Naive thymus-derived CD8-positive, alpha-beta T cell (primary cell): ENCODE results near the gene CENPC. TPM values are rescaled to one million over a fixed set of nuclear protein-coding genes. Genes with fewer than 3 reads are reported as not detected.
"Not testable (repeated sequence)": the region's sequence is repeated elsewhere in the genome, so short reads cannot be mapped to it uniquely, and the experiment has no call there.

Experiments
- ATAC-seq, 2 donors: fragments of 150-1000 bp; cut with Tn5 transposase in 1 of 2; sonication (Bioruptor Pico), chemical (Tn5 transposase) in 1 of 2; 1 replicate in 1 of 2; 2 replicates in 1 of 2; pipeline ENCODE4 v1.10.0; 2021; ENCODE audit warnings: mild to moderate bottlenecking in 2 of 2, moderate library complexity in 2 of 2
- POLR2A ChIA-PET: fragments of 350-600 bp; sonication (Branson Sonifier 250); formaldehyde crosslinking; loops from one replicate; lab custom pipeline; 2021; ENCODE audit warnings: antibody characterized with exemption; lab: Charles Lee
- DNase-seq, 10 donors: peaks; one replicate each; pipeline versions ENCODE4 v3.0.0 to v3.0.0-alpha.2; 2020 to 2022
- H3K27ac Mint-ChIP-seq, 10 donors: one replicate each; pipeline ENCODE4 v1.8.0; 2020 to 2022; ENCODE audit warnings: mild to moderate bottlenecking in 10 of 10, mixed read lengths in 10 of 10, moderate library complexity in 4 of 10, inconsistent platforms in 1 of 10
- H3K27me3 Mint-ChIP-seq, 5 donors: one replicate each; pipeline ENCODE4 v1.8.0; 2021 to 2022; ENCODE audit warnings: mixed read lengths in 5 of 5
- H3K36me3 Mint-ChIP-seq, 3 donors: one replicate each; pipeline ENCODE4 v1.8.0; 2020 to 2022; ENCODE audit warnings: mixed read lengths in 3 of 3, mild to moderate bottlenecking in 2 of 3, inconsistent platforms in 1 of 3
- H3K4me1 Mint-ChIP-seq, 4 donors: one replicate each; pipeline ENCODE4 v1.8.0; 2021 to 2022; ENCODE audit warnings: mixed read lengths in 4 of 4
- H3K4me3 Mint-ChIP-seq, 10 donors: one replicate each; pipeline ENCODE4 v1.8.0; 2020 to 2022; ENCODE audit warnings: mild to moderate bottlenecking in 10 of 10, mixed read lengths in 10 of 10, moderate library complexity in 6 of 10, inconsistent platforms in 1 of 10
- H3K9me3 Mint-ChIP-seq, 9 donors: one replicate each; pipeline ENCODE4 v1.8.0; 2020 to 2022; ENCODE audit warnings: mixed read lengths in 9 of 9, mild to moderate bottlenecking in 3 of 9, inconsistent platforms in 1 of 9, moderate library complexity in 1 of 9
- polyA plus RNA-seq, 3 donors: library from polyadenylated mRNA; unstranded; fragments of 300-500 nt; fragmentation: Illumina TruSeq; gene quantifications; one replicate each; pipeline ENCODE4 v1.2.3, GENCODE V29; 2021
- total RNA-seq, 8 experiments: library from RNA in 2 of 8; stranded (reverse) in 2 of 8; gene quantifications; one replicate each; pipeline ENCODE4 v1.2.3 and lab custom pipeline; 2021 to 2026

CENPC gene
- total and polyA plus RNA-seq, 5 experiments from 2014 or later, result 16.1 to 65.0 (median 19.7) TPM

DNA sequence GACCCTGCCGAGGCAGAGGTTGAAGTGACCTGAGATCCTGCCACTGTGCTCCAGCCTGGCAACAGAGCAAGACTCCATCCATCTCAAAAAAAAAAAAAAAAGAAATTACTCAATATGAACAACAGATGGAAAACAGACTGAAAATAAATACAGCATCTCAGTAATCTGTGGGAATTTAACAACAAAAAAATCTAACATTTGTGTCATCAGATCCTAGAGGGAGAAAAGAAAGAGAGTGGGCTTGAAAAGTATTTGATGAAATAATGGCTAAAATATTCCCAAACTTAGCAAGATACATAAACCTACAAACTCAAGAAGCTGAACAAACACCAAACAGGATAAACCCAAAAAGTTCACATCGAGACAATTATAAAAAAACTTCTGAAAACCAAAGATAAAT lies 84.7 kb downstream of the CENPC start:
- DNase-seq (no peak), ATAC-seq (no peak)
- peaks cover 23 to 47% (median 38%) of the 10 kb centered on the region in 3 donors for H3K36me3 Mint-ChIP-seq
- no peak overlapping the region for H3K27ac Mint-ChIP-seq
- POLR2A ChIA-PET, result no interaction called here
- H3K9me3 Mint-ChIP-seq, result peaks cover 0 to 3% (median 0%) of the 10 kb centered on the region in 9 donors
- H3K27me3 Mint-ChIP-seq, result no peaks in the 10 kb centered on the region
- H3K4me1 Mint-ChIP-seq, result peaks cover 0 to 8% (median 1%) of the 10 kb centered on the region in 4 donors
- no peak overlapping the region for H3K4me3 Mint-ChIP-seq

GRCh38 chr4:67459164-67459563 lies 86.1 kb downstream of the CENPC start:
- Mint-ChIP-seq H3K4me1 (peaks cover 0 to 5% (median 1%) of the 10 kb centered on the region in 4 donors), H3K27me3 (no peaks in the 10 kb centered on the region), H3K4me3 (no peak overlapping the region), H3K27ac (peak overlapping the region in 1 of 10 donors; percentile 27), H3K36me3 (peaks cover 28 to 52% (median 44%) of the 10 kb centered on the region in 3 donors), H3K9me3 (peaks cover 0 to 3% (median 0%) of the 10 kb centered on the region in 9 donors)
- POLR2A ChIA-PET, result no interaction called here
- DNase-seq (no peak), ATAC-seq (no peak)

DNA sequence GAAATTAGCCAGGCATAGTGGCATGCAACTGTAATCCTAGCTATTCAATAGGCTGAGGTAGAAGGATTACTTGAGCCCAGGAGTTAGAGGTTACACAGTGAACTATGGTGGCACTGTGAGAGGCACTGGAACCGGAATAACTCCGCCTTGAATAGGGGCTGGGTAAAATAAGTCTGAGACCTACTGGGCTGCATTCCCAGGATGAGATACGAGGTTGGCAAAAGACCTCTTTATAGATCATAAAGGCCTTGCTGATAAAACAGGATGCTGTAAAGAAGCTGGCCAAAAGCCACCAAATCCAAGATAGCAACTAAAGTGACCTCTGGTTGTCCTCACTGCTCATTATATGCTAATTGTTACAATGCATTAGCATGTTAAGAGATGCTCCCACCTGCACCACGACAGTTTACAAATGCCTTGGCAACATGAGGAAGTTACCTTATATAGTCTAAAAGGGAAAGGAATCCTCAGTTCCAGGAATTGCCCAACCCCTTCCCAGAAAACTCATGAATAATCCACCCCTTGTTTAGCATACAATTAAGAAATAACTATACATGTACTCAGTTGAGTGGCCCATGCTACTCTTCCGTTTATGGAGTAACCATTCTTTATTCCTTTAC lies 88.6 kb downstream of the CENPC start:
- peak overlapping the region in 1 of 10 donors; percentile 39 for H3K27ac Mint-ChIP-seq
- no peak overlapping the region for H3K4me3 Mint-ChIP-seq
- DNase-seq, result no peak
- no peaks in the 10 kb centered on the region for H3K27me3 Mint-ChIP-seq
- POLR2A ChIA-PET, result no interaction called here
- H3K4me1 Mint-ChIP-seq, result peaks cover 0 to 5% (median 0%) of the 10 kb centered on the region in 4 donors
- H3K9me3 Mint-ChIP-seq, result peaks cover 0 to 5% (median 0%) of the 10 kb centered on the region in 9 donors
- H3K36me3 Mint-ChIP-seq, result peaks cover 28 to 65% (median 64%) of the 10 kb centered on the region in 3 donors
- ATAC-seq, result no peak

- H3K27me3 Mint-ChIP-seq, H3K4me3 Mint-ChIP-seq, ATAC-seq, POLR2A ChIA-PET, H3K4me1 Mint-ChIP-seq, DNase-seq: not testable (repeated sequence)
- H3K27ac Mint-ChIP-seq, result peak overlapping the region in 2 of 10 donors; percentile 9 to 48
- H3K36me3 Mint-ChIP-seq, result peaks cover 27 to 65% (median 60%) of the 10 kb centered on the region in 3 donors
- peaks cover 0 to 12% (median 6%) of the 10 kb centered on the region in 9 donors for H3K9me3 Mint-ChIP-seq
Observed at GRCh38 chr4:67452846-67453205, 92.5 kb downstream of the CENPC start.

DNA sequence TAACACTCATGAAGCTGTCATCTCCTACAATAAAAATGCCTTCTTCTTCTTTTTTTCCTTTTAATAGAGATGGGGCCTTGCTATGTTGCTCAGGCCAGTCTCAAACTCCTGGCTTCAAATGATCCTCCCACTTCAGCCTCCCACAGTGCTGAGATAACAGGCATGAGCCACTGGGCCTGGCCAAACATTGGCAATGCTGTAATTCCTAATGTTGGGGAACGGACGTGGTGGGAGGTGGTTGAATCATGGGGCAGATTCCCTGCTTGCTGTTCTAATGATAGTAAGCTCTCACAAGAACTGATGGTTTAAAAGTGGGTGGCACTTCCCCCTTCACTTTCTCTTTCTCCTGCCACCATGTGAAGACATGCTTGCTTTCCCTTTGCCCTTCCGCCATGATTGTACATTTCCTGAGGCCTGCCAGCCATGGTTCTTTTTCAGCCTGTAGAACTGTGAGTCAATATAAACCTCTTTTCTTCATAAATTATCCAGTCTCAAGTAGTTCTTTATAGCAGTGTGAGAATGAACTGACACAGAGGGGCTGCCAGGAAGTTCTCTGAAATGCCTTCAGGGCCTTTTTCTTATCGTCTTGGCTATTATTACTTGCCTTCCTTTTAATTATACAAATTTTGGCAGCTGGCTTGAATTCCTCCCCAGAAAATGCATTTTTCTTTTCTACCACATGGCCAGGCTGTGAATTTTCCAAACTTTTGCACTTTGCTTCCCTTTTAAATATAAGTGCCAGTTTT lies 93.0 kb downstream of the CENPC start:
- peaks cover 24 to 64% (median 59%) of the 10 kb centered on the region in 3 donors for H3K36me3 Mint-ChIP-seq
- H3K27ac Mint-ChIP-seq, result peak overlapping the region in 3 of 10 donors; percentile 6 to 25 (median 9)
- no peak overlapping the region for H3K4me3 Mint-ChIP-seq
- H3K27me3 Mint-ChIP-seq, result no peaks in the 10 kb centered on the region
- DNase-seq, result no peak
- peaks cover 0 to 16% (median 6%) of the 10 kb centered on the region in 9 donors for H3K9me3 Mint-ChIP-seq
- POLR2A ChIA-PET, result no interaction called here
- ATAC-seq, result no peak
- H3K4me1 Mint-ChIP-seq, result peaks cover 0 to 5% (median 0%) of the 10 kb centered on the region in 4 donors

GRCh38 chr4:67451464-67451863 lies 93.8 kb downstream of the CENPC start:
- Mint-ChIP-seq H3K36me3 (peaks cover 24 to 57% (median 57%) of the 10 kb centered on the region in 3 donors), H3K4me3 (no peak overlapping the region)

GRCh38 chr4:67448621-67449020 lies 96.7 kb downstream of the CENPC start:
- peaks cover 18 to 65% (median 57%) of the 10 kb centered on the region in 3 donors for H3K36me3 Mint-ChIP-seq
- H3K27ac Mint-ChIP-seq, result no peak overlapping the region
- peaks cover 0 to 21% (median 6%) of the 10 kb centered on the region in 9 donors for H3K9me3 Mint-ChIP-seq
- no peak overlapping the region for H3K4me3 Mint-ChIP-seq
- ATAC-seq (no peak), DNase-seq (no peak)
- POLR2A ChIA-PET, result no interaction called here
- peaks cover 0 to 5% (median 1%) of the 10 kb centered on the region in 4 donors for H3K4me1 Mint-ChIP-seq
- no peaks in the 10 kb centered on the region for H3K27me3 Mint-ChIP-seq

More at GRCh38 chr4:67451464-67451863, 93.8 kb downstream of the CENPC start:
- Mint-ChIP-seq H3K27ac (no peak overlapping the region), H3K27me3 (no peaks in the 10 kb centered on the region), H3K4me1 (peaks cover 0 to 3% (median 0%) of the 10 kb centered on the region in 4 donors), H3K9me3 (peaks cover 0 to 21% (median 6%) of the 10 kb centered on the region in 9 donors)
- DNase-seq (no peak), ATAC-seq (no peak)
- POLR2A ChIA-PET, result no interaction called here

DNA sequence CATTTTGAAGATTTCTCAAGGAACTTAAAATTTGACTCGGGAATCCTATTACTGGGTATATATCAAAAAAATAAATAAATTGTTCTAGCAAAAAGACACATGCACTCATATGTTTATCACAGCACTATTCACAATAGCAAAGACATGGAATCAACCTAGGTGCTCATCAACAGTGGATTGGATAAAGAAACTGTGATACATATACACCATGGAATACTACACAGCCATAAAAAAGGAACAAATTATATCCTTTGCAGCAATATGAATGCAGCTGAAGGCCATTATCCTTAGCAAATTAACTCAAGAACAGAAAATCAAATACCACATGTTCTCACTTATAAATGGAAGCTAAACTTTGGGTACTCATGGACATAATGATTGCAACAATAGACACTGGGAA lies 97.4 kb downstream of the CENPC start:
- H3K9me3 Mint-ChIP-seq, result peaks cover 0 to 21% (median 3%) of the 10 kb centered on the region in 9 donors
- DNase-seq (no peak), ATAC-seq (no peak)
- peaks cover 18 to 59% (median 57%) of the 10 kb centered on the region in 3 donors for H3K36me3 Mint-ChIP-seq
- no peak overlapping the region for H3K4me3 Mint-ChIP-seq
- H3K4me1 Mint-ChIP-seq, result peaks cover 0 to 7% (median 1%) of the 10 kb centered on the region in 4 donors
- H3K27ac Mint-ChIP-seq, result no peak overlapping the region
- POLR2A ChIA-PET, result no interaction called here
- no peaks in the 10 kb centered on the region for H3K27me3 Mint-ChIP-seq

- no peak for ATAC-seq
- H3K4me3 Mint-ChIP-seq, result no peak overlapping the region
- H3K9me3 Mint-ChIP-seq, result peaks cover 0 to 25% (median 7%) of the 10 kb centered on the region in 9 donors
- H3K27ac Mint-ChIP-seq, result no peak overlapping the region
- peaks cover 26 to 61% (median 58%) of the 10 kb centered on the region in 3 donors for H3K36me3 Mint-ChIP-seq
- H3K4me1 Mint-ChIP-seq, result peaks cover 0 to 6% (median 1%) of the 10 kb centered on the region in 4 donors
- H3K27me3 Mint-ChIP-seq, result no peaks in the 10 kb centered on the region
- DNase-seq, result no peak
- POLR2A ChIA-PET, result no interaction called here
Observed at GRCh38 chr4:67446811-67447210, 98.5 kb downstream of the CENPC start.

DNA sequence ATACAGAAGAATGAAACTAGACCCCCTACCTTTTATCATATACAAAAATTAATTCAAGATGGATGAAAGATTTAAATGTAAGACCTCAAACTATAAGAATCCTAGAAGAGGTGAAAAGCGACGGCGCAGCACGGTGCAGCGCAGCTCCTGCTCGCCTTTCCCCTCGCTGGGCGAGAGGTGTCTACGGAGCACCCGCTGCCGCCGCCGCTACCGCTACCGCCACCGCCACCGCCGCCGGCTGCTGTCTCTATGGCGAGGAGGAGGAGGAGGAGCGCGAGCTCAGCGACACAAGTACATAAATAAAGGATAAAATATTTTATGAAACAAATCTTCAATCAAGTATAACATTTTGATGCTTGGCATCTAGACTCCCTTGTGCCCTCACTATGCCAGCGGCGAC lies 99.4 kb downstream of the CENPC start:
- peaks cover 0 to 25% (median 7%) of the 10 kb centered on the region in 9 donors for H3K9me3 Mint-ChIP-seq
- H3K4me3 Mint-ChIP-seq, result peak overlapping the region in 1 of 10 donors; percentile 24
- H3K4me1 Mint-ChIP-seq, ATAC-seq, DNase-seq, H3K27me3 Mint-ChIP-seq, POLR2A ChIA-PET: not testable (repeated sequence)
- H3K27ac Mint-ChIP-seq, result peak overlapping the region in 1 of 10 donors; percentile 13
- peaks cover 28 to 71% (median 63%) of the 10 kb centered on the region in 3 donors for H3K36me3 Mint-ChIP-seq

- H3K4me1 Mint-ChIP-seq, result peaks cover 0 to 17% (median 5%) of the 10 kb centered on the region in 4 donors
- DNase-seq (no peak), ATAC-seq (no peak)
- H3K36me3 Mint-ChIP-seq, result peaks cover 20 to 66% (median 63%) of the 10 kb centered on the region in 3 donors
- H3K9me3 Mint-ChIP-seq, result peaks cover 0 to 14% (median 4%) of the 10 kb centered on the region in 9 donors
- no peak overlapping the region for H3K4me3 Mint-ChIP-seq
- H3K27me3 Mint-ChIP-seq, result no peaks in the 10 kb centered on the region
- peak overlapping the region in 1 of 10 donors; percentile 39 for H3K27ac Mint-ChIP-seq
- POLR2A ChIA-PET, result no interaction called here
Observed at GRCh38 chr4:67438975-67439374, 106.3 kb downstream of the CENPC start.

DNA sequence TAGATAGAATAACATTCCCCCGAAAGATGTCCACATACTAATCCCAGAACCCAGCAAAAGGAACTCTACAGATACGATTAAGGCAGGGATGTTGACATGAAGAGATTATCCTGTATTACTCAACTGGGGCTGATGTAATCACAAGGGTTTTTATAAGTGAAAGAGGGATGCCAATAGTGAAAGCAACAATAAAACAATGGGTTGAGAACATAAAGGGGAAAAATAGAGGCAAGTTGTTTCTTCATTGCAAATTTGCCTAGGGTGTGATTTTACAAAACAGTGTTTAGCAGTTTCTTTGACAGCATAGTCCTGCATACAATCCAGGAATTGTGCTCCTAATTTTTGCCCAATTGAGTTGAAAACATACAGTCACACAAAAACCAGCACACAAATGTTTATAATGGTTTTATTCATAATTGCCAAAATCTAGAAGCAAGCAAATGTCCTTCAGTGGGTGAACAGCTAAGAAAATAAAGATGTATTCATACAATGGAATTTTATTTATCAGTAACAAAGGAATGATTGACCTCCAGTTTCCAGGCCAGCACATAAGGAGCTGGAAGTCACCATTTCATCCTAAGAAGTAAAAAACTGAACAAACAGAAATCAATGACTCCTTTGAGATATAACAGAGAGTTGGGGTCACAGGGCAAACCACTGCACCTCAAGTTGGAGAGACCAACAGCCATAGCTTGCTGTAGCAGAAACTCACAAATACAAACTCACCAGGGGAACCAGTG lies 107.2 kb downstream of the CENPC start:
- Mint-ChIP-seq H3K4me1 (peaks cover 0 to 13% (median 5%) of the 10 kb centered on the region in 4 donors), H3K36me3 (peaks cover 25 to 66% (median 65%) of the 10 kb centered on the region in 3 donors), H3K4me3 (no peak overlapping the region), H3K9me3 (peaks cover 0 to 14% (median 5%) of the 10 kb centered on the region in 9 donors), H3K27me3 (no peaks in the 10 kb centered on the region), H3K27ac (peak overlapping the region in 2 of 10 donors; percentile 4 to 11)
- no peak for DNase-seq
- no peak for ATAC-seq
- POLR2A ChIA-PET, result no interaction called here
